KMS-11 (cell line): ENCODE measurements around the gene MAP2K7.
"Not testable (repeated sequence)": the region's sequence is repeated elsewhere in the genome, so short reads cannot be mapped to it uniquely, and the experiment has no call there.

ENCODE experiments used
- H2AFZ ChIP-seq: fragments of 200-600 bp; sonication (generic); 2 replicates; pipeline ENCODE4 v1.6.1; 2016; ENCODE audit warnings: antibody characterized with exemption, mixed run types, low read depth
- H3K27ac ChIP-seq: fragments of 200-600 bp; sonication (generic); 2 replicates; pipeline ENCODE4 v1.6.1; 2016; ENCODE audit warnings: mild to moderate bottlenecking, mixed run types
- H3K27me3 ChIP-seq: fragments of 200-600 bp; sonication (generic); 2 replicates; pipeline ENCODE4 v1.6.1; 2017; ENCODE audit warnings: mild to moderate bottlenecking, low read depth, mixed run types, moderate library complexity; ENCODE audit not compliant: insufficient read depth
- H3K36me3 ChIP-seq: fragments of 200-600 bp; sonication (generic); 2 replicates; pipeline ENCODE4 v1.6.1; 2017; ENCODE audit warnings: mild to moderate bottlenecking, mixed run types; ENCODE audit not compliant: insufficient read depth
- H3K4me1 ChIP-seq: fragments of 200-600 bp; sonication (generic); 2 replicates; pipeline ENCODE4 v1.6.1; 2016; ENCODE audit warnings: mild to moderate bottlenecking, low read depth, mixed run types; ENCODE audit not compliant: poor library complexity, severe bottlenecking
- H3K4me2 ChIP-seq: fragments of 200-600 bp; sonication (generic); 2 replicates; pipeline ENCODE4 v1.7.0; 2016; ENCODE audit warnings: mild to moderate bottlenecking, mixed run types
- H3K4me3 ChIP-seq: fragments of 200-600 bp; sonication (generic); IDR thresholded peaks from 2 replicates; pipeline ENCODE4 v1.6.1; 2017; ENCODE audit warnings: low read depth, low read length, mixed read lengths; ENCODE audit not compliant: insufficient read depth
- H3K79me2 ChIP-seq: fragments of 200-600 bp; sonication (generic); 2 replicates; pipeline ENCODE4 v1.6.1; 2016; ENCODE audit warnings: low read depth, mixed run types; ENCODE audit not compliant: insufficient read depth
- H3K9ac ChIP-seq: fragments of 200-600 bp; sonication (generic); 2 replicates; pipeline ENCODE4 v1.6.1; 2016; ENCODE audit warnings: mild to moderate bottlenecking, mixed run types
- H4K20me1 ChIP-seq: fragments of 200-600 bp; sonication (generic); 2 replicates; pipeline ENCODE4 v1.6.1; 2016; ENCODE audit warnings: mild to moderate bottlenecking, mixed run types; ENCODE audit not compliant: insufficient read depth
- CTCF ChIP-seq: fragments of 200-600 bp; sonication (generic); conservative IDR thresholded peaks from 2 replicates; pipeline ENCODE4 v1.6.1; 2017; ENCODE audit warnings: low read depth, mild to moderate bottlenecking, antibody characterized with exemption, low read length, moderate library complexity, mixed read lengths

The MAP2K7 gene

DNA sequence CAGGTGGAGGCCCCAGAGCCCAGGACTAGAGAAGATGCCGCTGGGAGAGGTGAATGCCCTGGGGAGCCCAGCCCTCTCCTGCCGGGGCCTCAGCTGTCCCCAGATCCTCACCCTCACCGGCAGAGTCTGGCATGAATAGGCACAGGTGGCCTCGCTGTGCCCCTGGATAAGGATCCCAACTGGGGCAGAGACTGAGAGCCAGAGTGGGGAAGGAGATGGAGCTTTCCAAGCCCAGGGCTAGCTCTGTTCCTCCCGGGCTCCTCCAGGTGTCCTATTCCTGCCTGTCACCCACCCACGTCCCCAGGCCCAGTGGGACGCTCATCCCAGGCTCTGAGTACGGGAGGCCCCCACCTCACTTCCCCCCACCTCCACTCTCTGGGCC, 46.0 kb upstream of the MAP2K7 start:
- H3K4me1 ChIP-seq: peaks cover 4% of the 10 kb centered on the region
- no peak overlapping the region for H3K4me2 ChIP-seq
- no peak overlapping the region for H2AFZ ChIP-seq
- no peaks in the 10 kb centered on the region for H3K79me2 ChIP-seq
- H3K36me3 ChIP-seq: no peaks in the 10 kb centered on the region
- no peak overlapping the region for H3K4me3 ChIP-seq
- no peaks in the 10 kb centered on the region for H3K27me3 ChIP-seq
- no peak overlapping the region for H3K9ac ChIP-seq
- H4K20me1 ChIP-seq: no peaks in the 10 kb centered on the region
- no peak for TF ChIP-seq CTCF
- H3K27ac ChIP-seq: no peak overlapping the region

DNA sequence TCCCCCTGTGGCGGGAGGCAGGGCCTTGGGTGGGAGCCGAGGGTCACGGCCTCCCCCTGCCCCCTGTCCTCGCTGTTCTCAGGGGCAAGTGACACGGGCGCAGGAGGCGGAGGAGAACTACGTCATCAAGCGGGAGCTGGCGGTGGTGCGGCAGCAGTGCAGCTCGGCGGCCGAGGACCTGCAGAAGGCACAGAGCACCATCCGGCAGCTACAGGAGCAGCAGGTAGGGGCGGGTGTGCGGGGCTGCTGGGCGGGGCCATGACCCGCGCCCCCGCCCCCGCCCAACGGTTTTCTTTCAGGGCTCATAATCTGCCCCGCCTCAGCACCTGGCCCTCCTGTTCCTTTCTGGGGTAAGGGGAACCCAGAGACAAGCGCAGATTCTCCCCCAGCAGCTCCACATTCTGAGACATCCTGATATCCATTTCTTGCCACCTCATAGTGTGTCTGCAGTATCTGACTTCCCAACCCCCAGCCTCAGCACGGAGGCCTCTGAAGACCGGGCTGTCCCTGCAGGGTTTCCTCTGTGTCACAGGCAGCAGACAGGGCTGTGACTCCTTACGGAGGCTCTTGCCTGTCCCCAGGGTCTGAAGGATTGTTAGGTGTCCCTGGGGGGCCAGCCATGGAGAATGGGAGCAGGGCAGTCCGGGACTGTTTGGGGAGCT, 45.4 kb upstream of the MAP2K7 start:
- Histone ChIP-seq H4K20me1 (no peaks in the 10 kb centered on the region), H3K4me1 (peaks cover 4% of the 10 kb centered on the region), H3K9ac (no peak overlapping the region)

GRCh38 chr19:7859087-7859486, 44.6 kb upstream of the MAP2K7 start:
- not testable (repeated sequence) for H3K27me3 ChIP-seq, H3K4me1 ChIP-seq, H4K20me1 ChIP-seq, H2AFZ ChIP-seq, H3K36me3 ChIP-seq, H3K4me3 ChIP-seq, H3K4me2 ChIP-seq, H3K9ac ChIP-seq, H3K27ac ChIP-seq, H3K79me2 ChIP-seq

More for the DNA sequence above, 45.4 kb upstream of the MAP2K7 start:
- H3K79me2 ChIP-seq: no peaks in the 10 kb centered on the region
- no peak overlapping the region for H3K27ac ChIP-seq
- H3K27me3 ChIP-seq: no peaks in the 10 kb centered on the region
- H2AFZ ChIP-seq: no peak overlapping the region
- no peak overlapping the region for H3K4me2 ChIP-seq
- H3K36me3 ChIP-seq: no peaks in the 10 kb centered on the region
- H3K4me3 ChIP-seq: no peak overlapping the region
- TF ChIP-seq CTCF: no peak

- H3K4me2 ChIP-seq: no peak overlapping the region
Measured at GRCh38 chr19:7859831-7860713, 43.6 kb upstream of the MAP2K7 start.

More at GRCh38 chr19:7859831-7860713, 43.6 kb upstream of the MAP2K7 start:
- Histone ChIP-seq H4K20me1 (no peaks in the 10 kb centered on the region), H3K27me3 (no peaks in the 10 kb centered on the region), H3K27ac (no peak overlapping the region), H3K36me3 (no peaks in the 10 kb centered on the region), H3K4me3 (no peak overlapping the region), H2AFZ (no peak overlapping the region), H3K4me1 (peaks cover 5% of the 10 kb centered on the region), H3K79me2 (no peaks in the 10 kb centered on the region), H3K9ac (no peak overlapping the region)
- TF ChIP-seq CTCF: no peak
